Type B pancreatic cell (in vitro differentiated cells): Measurements from ENCODE around the gene TCEANC. TPM values are rescaled to one million over a fixed set of nuclear protein-coding genes. Genes with fewer than 3 reads are reported as not detected.

Experiments used
- DNase-seq: peaks from one replicate; pipeline ENCODE4 v3.0.0; 2021; ENCODE audit warnings: mixed read lengths; ENCODE audit not compliant: unreplicated experiment; ENCODE audit errors: extremely low spot score
- H3K27ac Mint-ChIP-seq: 2 replicates; pipeline ENCODE4 v1.8.0; 2021; ENCODE audit warnings: mild to moderate bottlenecking, mixed read lengths
- H3K27me3 Mint-ChIP-seq: 2 replicates; pipeline ENCODE4 v1.8.0; 2021; ENCODE audit warnings: mixed read lengths
- H3K36me3 Mint-ChIP-seq: 2 replicates; pipeline ENCODE4 v1.8.0; 2021; ENCODE audit warnings: mixed read lengths
- H3K4me1 Mint-ChIP-seq: one replicate; pipeline ENCODE4 v1.8.0; 2021; ENCODE audit warnings: mixed read lengths; ENCODE audit not compliant: unreplicated experiment
- H3K4me3 Mint-ChIP-seq: 2 replicates; pipeline ENCODE4 v1.8.0; 2021; ENCODE audit warnings: mild to moderate bottlenecking, mixed read lengths
- H3K9me3 Mint-ChIP-seq: 2 replicates; pipeline ENCODE4 v1.8.0; 2021; ENCODE audit warnings: mixed read lengths
- CTCF ChIP-seq: fragments of 200-600 bp; sonication (generic); conservative IDR thresholded peaks from 2 replicates; pipeline ENCODE4 v1.5.0; 2021; ENCODE audit warnings: antibody characterized with exemption, mild to moderate bottlenecking
- total RNA-seq: library from RNA; stranded (reverse); gene quantifications from 2 replicates; pipeline ENCODE4 v1.2.1, GENCODE V29; 2021; ENCODE audit warnings: low replicate concordance

TCEANC gene
- total RNA-seq, 1 donor from 2014 or later, result 4.6 TPM

GRCh38 chrX:13699183-13699826, 46.4 kb downstream of the TCEANC start:
- Mint-ChIP-seq H3K27me3 (no peaks in the 10 kb centered on the region), H3K9me3 (no peaks in the 10 kb centered on the region), H3K27ac (no peak overlapping the region), H3K4me3 (no peak overlapping the region), H3K4me1 (peaks cover 4% of the 10 kb centered on the region), H3K36me3 (peaks cover 18% of the 10 kb centered on the region)
- DNase-seq, result no peak
- TF ChIP-seq CTCF, result no peak

GRCh38 chrX:13700380-13700779, 47.4 kb downstream of the TCEANC start:
- H3K4me1 Mint-ChIP-seq, result peaks cover 4% of the 10 kb centered on the region
- no peak overlapping the region for H3K4me3 Mint-ChIP-seq
- H3K36me3 Mint-ChIP-seq, result peaks cover 17% of the 10 kb centered on the region
- no peak for TF ChIP-seq CTCF
- no peaks in the 10 kb centered on the region for H3K27me3 Mint-ChIP-seq
- no peaks in the 10 kb centered on the region for H3K9me3 Mint-ChIP-seq
- no peak for DNase-seq
- no peak overlapping the region for H3K27ac Mint-ChIP-seq

- Mint-ChIP-seq H3K4me3 (no peak overlapping the region), H3K36me3 (peaks cover 10% of the 10 kb centered on the region), H3K9me3 (no peaks in the 10 kb centered on the region), H3K4me1 (no peaks in the 10 kb centered on the region), H3K27ac (peak overlapping the region; percentile 10), H3K27me3 (no peaks in the 10 kb centered on the region)
- no peak for TF ChIP-seq CTCF
- DNase-seq, result no peak
Measured at GRCh38 chrX:13702111-13702789, 49.3 kb downstream of the TCEANC start.

- no peaks in the 10 kb centered on the region for H3K27me3 Mint-ChIP-seq
- no peak overlapping the region for H3K4me3 Mint-ChIP-seq
- no peaks in the 10 kb centered on the region for H3K9me3 Mint-ChIP-seq
- no peak for DNase-seq
- no peaks in the 10 kb centered on the region for H3K4me1 Mint-ChIP-seq
- no peak overlapping the region for H3K27ac Mint-ChIP-seq
- H3K36me3 Mint-ChIP-seq, result peaks cover 8% of the 10 kb centered on the region
- no peak for TF ChIP-seq CTCF
Measured at GRCh38 chrX:13703135-13703534, 50.2 kb downstream of the TCEANC start.

- Mint-ChIP-seq H3K36me3 (peaks cover 8% of the 10 kb centered on the region), H3K27me3 (no peaks in the 10 kb centered on the region), H3K4me1 (no peaks in the 10 kb centered on the region), H3K9me3 (no peaks in the 10 kb centered on the region), H3K4me3 (no peak overlapping the region), H3K27ac (no peak overlapping the region)
- TF ChIP-seq CTCF, result no peak
- DNase-seq, result no peak
Measured at GRCh38 chrX:13703589-13703988, 50.6 kb downstream of the TCEANC start.
